Natural killer cell (primary cell): Measurements from ENCODE around the gene ZC3H18. TPM values are rescaled to one million over a fixed set of nuclear protein-coding genes. Genes with fewer than 3 reads are reported as not detected.

Experiments used
- ATAC-seq, 3 donors: fragments of 150-1000 bp in 2 of 3; fragments of 200-7000 bp in 1 of 3; cut with Tn5 transposase; 1 replicate in 1 of 3; 2 replicates in 2 of 3; pipeline ENCODE4 v1.10.0; 2021; ENCODE audit warnings: mild to moderate bottlenecking in 2 of 3, moderate library complexity in 2 of 3
- DNase-seq, 2 donors: peaks; one replicate each; pipeline versions ENCODE4 v3.0.0 to v3.0.0-alpha.2; 2013 to 2021; ENCODE audit warnings: mixed read lengths in 1 of 2
- H3K27ac ChIP-seq: one replicate; pipeline ENCODE4 v1.5.1; 2013; ENCODE audit warnings: mild to moderate bottlenecking, low read length
- H3K27me3 ChIP-seq: one replicate; pipeline ENCODE4 v1.6.1; 2013; ENCODE audit warnings: low read length; ENCODE audit not compliant: control insufficient read depth, insufficient read depth
- H3K36me3 ChIP-seq: one replicate; pipeline ENCODE4 v1.6.1; 2013; ENCODE audit warnings: low read length; ENCODE audit not compliant: control insufficient read depth, insufficient read depth
- H3K4me1 ChIP-seq: one replicate; pipeline ENCODE4 v1.6.1; 2013; ENCODE audit warnings: low read length; ENCODE audit not compliant: control insufficient read depth, insufficient read depth
- H3K4me3 ChIP-seq: one replicate; pipeline ENCODE4 v1.5.1; 2013; ENCODE audit warnings: low read length
- H3K9me3 ChIP-seq: one replicate; pipeline ENCODE4 v1.6.1; 2013; ENCODE audit warnings: low read length; ENCODE audit not compliant: control insufficient read depth, insufficient read depth
- H3K27ac Mint-ChIP-seq, 2 donors: one replicate each; pipeline ENCODE4 v1.8.0; 2022; ENCODE audit warnings: mild to moderate bottlenecking in 2 of 2, mixed read lengths in 2 of 2, moderate library complexity in 1 of 2
- H3K27me3 Mint-ChIP-seq, 2 donors: one replicate each; pipeline ENCODE4 v1.8.0; 2022; ENCODE audit warnings: low read depth in 2 of 2, mixed read lengths in 2 of 2
- H3K36me3 Mint-ChIP-seq: one replicate; pipeline ENCODE4 v1.8.0; 2022; ENCODE audit warnings: mixed read lengths
- H3K4me1 Mint-ChIP-seq, 2 donors: one replicate each; pipeline ENCODE4 v1.8.0; 2022; ENCODE audit warnings: mixed read lengths in 2 of 2
- H3K4me3 Mint-ChIP-seq: one replicate; pipeline ENCODE4 v1.8.0; 2022; ENCODE audit warnings: mild to moderate bottlenecking, moderate library complexity, mixed read lengths
- H3K9me3 Mint-ChIP-seq, 2 donors: one replicate each; pipeline ENCODE4 v1.8.0; 2022; ENCODE audit warnings: mixed read lengths in 2 of 2
- WGBS: methylation state at CpG from one replicate; pipeline ENCODE4 v1.1.7; 2013; ENCODE audit warnings: missing lambda C conversion rate; ENCODE audit not compliant: insufficient coverage; 5-methylcytosine and 5-hydroxymethylcytosine counted together
- intact Hi-C: fragments of 100-400 bp; cut with micrococcal nuclease; formaldehyde crosslinking; loops from one replicate; pipeline ENCODE4 v1.14.2; 2022
- total RNA-seq, 4 donors: library from RNA; stranded (reverse); fragments of 120-200 nt in 1 of 4; gene quantifications; one replicate each; pipeline versions ENCODE4 v1.2.3 to v1.2.4, GENCODE V29; 2013 to 2022
- TF ChIP-seq, protein P1 (sequence below): fragments of 200-600 bp; IDR thresholded peaks from one replicate; pipeline ENCODE4 v1.8.0; 2022; ENCODE audit warnings: antibody characterized with exemption

The ZC3H18 gene
- total RNA-seq, 3 donors from 2014 or later (not counting 1 experiment from before 2014, with no cell fraction given), result 125 to 130 (median 126) TPM

- H3K4me3 ChIP-seq, result no peak overlapping the region
- intact Hi-C loops, result no loop called here
- 65% methylated on average over 31 of the region's 31 CpGs for WGBS
These were observed 111.0 kb downstream of the ZC3H18 start for GRCh38 chr16:88681084-88681680.

More at GRCh38 chr16:88681084-88681680, 111.0 kb downstream of the ZC3H18 start:
- no peaks in the 10 kb centered on the region for H3K9me3 Mint-ChIP-seq
- peak overlapping the region; percentile 82 to 84 for H3K27ac Mint-ChIP-seq
- peak overlapping the region; percentile 69 for H3K27ac ChIP-seq
- peaks cover 7 to 35% of the 10 kb centered on the region in 2 donors for H3K4me1 Mint-ChIP-seq
- TF ChIP-seq, protein P1, sequence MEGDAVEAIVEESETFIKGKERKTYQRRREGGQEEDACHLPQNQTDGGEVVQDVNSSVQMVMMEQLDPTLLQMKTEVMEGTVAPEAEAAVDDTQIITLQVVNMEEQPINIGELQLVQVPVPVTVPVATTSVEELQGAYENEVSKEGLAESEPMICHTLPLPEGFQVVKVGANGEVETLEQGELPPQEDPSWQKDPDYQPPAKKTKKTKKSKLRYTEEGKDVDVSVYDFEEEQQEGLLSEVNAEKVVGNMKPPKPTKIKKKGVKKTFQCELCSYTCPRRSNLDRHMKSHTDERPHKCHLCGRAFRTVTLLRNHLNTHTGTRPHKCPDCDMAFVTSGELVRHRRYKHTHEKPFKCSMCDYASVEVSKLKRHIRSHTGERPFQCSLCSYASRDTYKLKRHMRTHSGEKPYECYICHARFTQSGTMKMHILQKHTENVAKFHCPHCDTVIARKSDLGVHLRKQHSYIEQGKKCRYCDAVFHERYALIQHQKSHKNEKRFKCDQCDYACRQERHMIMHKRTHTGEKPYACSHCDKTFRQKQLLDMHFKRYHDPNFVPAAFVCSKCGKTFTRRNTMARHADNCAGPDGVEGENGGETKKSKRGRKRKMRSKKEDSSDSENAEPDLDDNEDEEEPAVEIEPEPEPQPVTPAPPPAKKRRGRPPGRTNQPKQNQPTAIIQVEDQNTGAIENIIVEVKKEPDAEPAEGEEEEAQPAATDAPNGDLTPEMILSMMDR, result no peak
- no peaks in the 10 kb centered on the region for H3K27me3 ChIP-seq
- H3K4me1 ChIP-seq, result peaks cover 43% of the 10 kb centered on the region
- ATAC-seq (peak in 1 of 3 donors; percentile 38), DNase-seq (peak in 1 of 2 donors; percentile 70)
- no peaks in the 10 kb centered on the region for H3K27me3 Mint-ChIP-seq
- no peaks in the 10 kb centered on the region for H3K9me3 ChIP-seq
- H3K4me3 Mint-ChIP-seq, result peak overlapping the region; percentile 67
- no peaks in the 10 kb centered on the region for H3K36me3 Mint-ChIP-seq
- peaks cover 26% of the 10 kb centered on the region for H3K36me3 ChIP-seq

Other genes starting within 250 kb of the ZC3H18 start
- 1 to 10 TPM; 4.5 to 5.8 (median 4.9) TPM for gene ZNF469, start 187.4 kb upstream of the ZC3H18 start, total RNA-seq
- gene ZFPM1, start 117.1 kb upstream of the ZC3H18 start, total RNA-seq, result 10 to 100 TPM; 56.3 to 71.0 (median 64.6) TPM
- gene IL17C, start 68.2 kb downstream of the ZC3H18 start, total RNA-seq, result 1 to 10 TPM in 2 of 3 donors, under 1 TPM in 1; 0.61 to 3.0 (median 1.2) TPM
- gene CYBA, start 80.7 kb downstream of the ZC3H18 start, total RNA-seq, result 1,000 to 10,000 TPM; 1,001 to 1,351 (median 1,051) TPM
- 100 to 1,000 TPM; 176 to 271 (median 185) TPM for gene MVD, start 92.7 kb downstream of the ZC3H18 start, total RNA-seq
- 1 to 10 TPM; 8.2 to 9.2 (median 8.4) TPM for gene SNAI3, start 116.1 kb downstream of the ZC3H18 start, total RNA-seq
- gene RNF166, start 136.0 kb downstream of the ZC3H18 start, total RNA-seq, result 100 to 1,000 TPM; 459 to 712 (median 501) TPM
- 10 to 100 TPM; 36.6 to 43.3 (median 39.9) TPM for gene CTU2, start 136.1 kb downstream of the ZC3H18 start, total RNA-seq
- gene PIEZO1, start 214.8 kb downstream of the ZC3H18 start, total RNA-seq, result 100 to 1,000 TPM; 172 to 197 (median 183) TPM
- gene CDT1, start 233.4 kb downstream of the ZC3H18 start, total RNA-seq, result 1 to 10 TPM; 2.2 to 3.8 (median 2.6) TPM
- gene APRT, start 241.5 kb downstream of the ZC3H18 start, total RNA-seq, result 100 to 1,000 TPM; 118 to 123 (median 120) TPM